ENCODE measurements around the gene SERINC5.
"Not testable (repeated sequence)": the region's sequence is repeated elsewhere in the genome, so short reads cannot be mapped to it uniquely, and the experiment has no call there.

Gene SERINC5

GRCh38 chr5:80270543-80270942, 14.7 kb upstream of the SERINC5 start:
- H3K9me3 Mint-ChIP-seq; ATAC-seq; DNase-seq (ENCODE audit: low spot score in 2 of 2); H3K4me1 Mint-ChIP-seq; H3K36me3 Mint-ChIP-seq; H3K4me3 Mint-ChIP-seq: not testable (repeated sequence)
- H3K27ac Mint-ChIP-seq = peak overlapping the region; percentile 19

GRCh38 chr5:80269991-80270438, 14.2 kb upstream of the SERINC5 start:
- Mint-ChIP-seq H3K9me3 (no peaks in the 10 kb centered on the region), H3K4me1 (peaks cover 8% of the 10 kb centered on the region), H3K36me3 (no peaks in the 10 kb centered on the region), H3K4me3 (no peak overlapping the region), H3K27ac (peak overlapping the region; percentile 19)
- peak; percentile 31 for ATAC-seq
- no peak for DNase-seq (ENCODE audit: low spot score in 2 of 2)

- no peaks in the 10 kb centered on the region for H3K36me3 Mint-ChIP-seq
- ATAC-seq (no peak), DNase-seq (ENCODE audit: low spot score in 2 of 2) (no peak)
- H3K4me3 Mint-ChIP-seq = no peak overlapping the region
- H3K4me1 Mint-ChIP-seq = peaks cover 8% of the 10 kb centered on the region
- H3K9me3 Mint-ChIP-seq = no peaks in the 10 kb centered on the region
- no peak overlapping the region for H3K27ac Mint-ChIP-seq
Measured at GRCh38 chr5:80268916-80269315, 13.1 kb upstream of the SERINC5 start.

- DNase-seq (ENCODE audit: low spot score in 2 of 2) (no peak), ATAC-seq (no peak)
- Mint-ChIP-seq H3K27ac (no peak overlapping the region), H3K9me3 (no peaks in the 10 kb centered on the region), H3K4me3 (no peak overlapping the region), H3K36me3 (no peaks in the 10 kb centered on the region), H3K4me1 (peaks cover 8% of the 10 kb centered on the region)
Measured at GRCh38 chr5:80266566-80266965, 10.7 kb upstream of the SERINC5 start.

GRCh38 chr5:80260461-80260860, 4.6 kb upstream of the SERINC5 start:
- no peak overlapping the region for H3K27ac Mint-ChIP-seq
- DNase-seq (ENCODE audit: low spot score in 2 of 2) (no peak), ATAC-seq (no peak)
- H3K9me3 Mint-ChIP-seq = no peaks in the 10 kb centered on the region
- H3K36me3 Mint-ChIP-seq = peaks cover 15% of the 10 kb centered on the region
- H3K4me3 Mint-ChIP-seq = no peak overlapping the region
- peaks cover 9% of the 10 kb centered on the region for H3K4me1 Mint-ChIP-seq

GRCh38 chr5:80259511-80260203, 3.8 kb upstream of the SERINC5 start:
- no peaks in the 10 kb centered on the region for H3K9me3 Mint-ChIP-seq
- peaks cover 13% of the 10 kb centered on the region for H3K4me1 Mint-ChIP-seq
- ATAC-seq (no peak), DNase-seq (ENCODE audit: low spot score in 2 of 2) (no peak)
- H3K4me3 Mint-ChIP-seq = no peak overlapping the region
- peaks cover 15% of the 10 kb centered on the region for H3K36me3 Mint-ChIP-seq
- no peak overlapping the region for H3K27ac Mint-ChIP-seq

- H3K4me1 Mint-ChIP-seq = peaks cover 43% of the 10 kb centered on the region
- peak overlapping the region; percentile 99 for H3K4me3 Mint-ChIP-seq
- H3K27ac Mint-ChIP-seq = peak overlapping the region; percentile 60
Measured at GRCh38 chr5:80255431-80255810, 427 bp downstream of the SERINC5 start.

GRCh38 chr5:80254767-80255430, 949 bp downstream of the SERINC5 start:
- H3K36me3 Mint-ChIP-seq = peaks cover 15% of the 10 kb centered on the region
- peak overlapping the region; percentile 60 for H3K27ac Mint-ChIP-seq
- ATAC-seq = no peak
- H3K4me3 Mint-ChIP-seq = peak overlapping the region; percentile 99
- no peak for DNase-seq (ENCODE audit: low spot score in 2 of 2)
- peaks cover 46% of the 10 kb centered on the region for H3K4me1 Mint-ChIP-seq
- no peaks in the 10 kb centered on the region for H3K9me3 Mint-ChIP-seq

More at GRCh38 chr5:80255431-80255810, 427 bp downstream of the SERINC5 start:
- DNase-seq (ENCODE audit: low spot score in 2 of 2) = no peak
- peak; percentile 67 for ATAC-seq
- no peaks in the 10 kb centered on the region for H3K9me3 Mint-ChIP-seq
- H3K36me3 Mint-ChIP-seq = peaks cover 15% of the 10 kb centered on the region

GRCh38 chr5:80251636-80252035, 4.2 kb downstream of the SERINC5 start:
- Mint-ChIP-seq H3K4me3 (no peak overlapping the region), H3K27ac (no peak overlapping the region), H3K36me3 (peaks cover 6% of the 10 kb centered on the region), H3K9me3 (no peaks in the 10 kb centered on the region), H3K4me1 (peaks cover 62% of the 10 kb centered on the region)
- no peak for ATAC-seq
- no peak for DNase-seq (ENCODE audit: low spot score in 2 of 2)

GRCh38 chr5:80250801-80251200, 5.0 kb downstream of the SERINC5 start:
- Mint-ChIP-seq H3K36me3 (no peaks in the 10 kb centered on the region), H3K4me1 (peaks cover 69% of the 10 kb centered on the region), H3K9me3 (no peaks in the 10 kb centered on the region), H3K4me3 (no peak overlapping the region), H3K27ac (no peak overlapping the region)
- ATAC-seq = no peak
- DNase-seq (ENCODE audit: low spot score in 2 of 2) = no peak

- no peak for ATAC-seq
- Mint-ChIP-seq H3K4me3 (no peak overlapping the region), H3K4me1 (peaks cover 72% of the 10 kb centered on the region), H3K9me3 (no peaks in the 10 kb centered on the region), H3K36me3 (peaks cover 3% of the 10 kb centered on the region), H3K27ac (no peak overlapping the region)
- no peak for DNase-seq (ENCODE audit: low spot score in 2 of 2)
Measured at GRCh38 chr5:80249901-80250300, 5.9 kb downstream of the SERINC5 start.

- Mint-ChIP-seq H3K27ac (peak overlapping the region; percentile 6), H3K4me1 (peaks cover 59% of the 10 kb centered on the region), H3K36me3 (peaks cover 6% of the 10 kb centered on the region), H3K4me3 (peak overlapping the region; percentile 45), H3K9me3 (no peaks in the 10 kb centered on the region)
- ATAC-seq (no peak), DNase-seq (ENCODE audit: low spot score in 2 of 2) (no peak)
Measured at GRCh38 chr5:80248378-80248777, 7.5 kb downstream of the SERINC5 start.

- ATAC-seq (peak; percentile 90), DNase-seq (ENCODE audit: low spot score in 2 of 2) (no peak)
- peaks cover 5% of the 10 kb centered on the region for H3K9me3 Mint-ChIP-seq
Measured at GRCh38 chr5:80246995-80247729, 8.7 kb downstream of the SERINC5 start.

GRCh38 chr5:80246001-80246758, 9.7 kb downstream of the SERINC5 start:
- no peak for ATAC-seq
- peaks cover 46% of the 10 kb centered on the region for H3K4me1 Mint-ChIP-seq

More at GRCh38 chr5:80246995-80247729, 8.7 kb downstream of the SERINC5 start:
- peaks cover 7% of the 10 kb centered on the region for H3K36me3 Mint-ChIP-seq
- peak overlapping the region; percentile 29 for H3K27ac Mint-ChIP-seq
- peak overlapping the region; percentile 45 for H3K4me3 Mint-ChIP-seq
- peaks cover 47% of the 10 kb centered on the region for H3K4me1 Mint-ChIP-seq

GRCh38 chr5:80243567-80243966, 12.3 kb downstream of the SERINC5 start:
- no peak for DNase-seq (ENCODE audit: low spot score in 2 of 2)
- H3K27ac Mint-ChIP-seq = no peak overlapping the region
- peaks cover 50% of the 10 kb centered on the region for H3K4me1 Mint-ChIP-seq
- H3K36me3 Mint-ChIP-seq = peaks cover 28% of the 10 kb centered on the region
- no peak overlapping the region for H3K4me3 Mint-ChIP-seq
- H3K9me3 Mint-ChIP-seq = peaks cover 11% of the 10 kb centered on the region
- no peak for ATAC-seq

More at GRCh38 chr5:80246001-80246758, 9.7 kb downstream of the SERINC5 start:
- Mint-ChIP-seq H3K36me3 (peaks cover 17% of the 10 kb centered on the region), H3K9me3 (peaks cover 11% of the 10 kb centered on the region), H3K4me3 (peak overlapping the region; percentile 45), H3K27ac (peak overlapping the region; percentile 7)
- DNase-seq (ENCODE audit: low spot score in 2 of 2) = no peak
